ENCODE measurements around the gene ZNF750.

ZNF750 gene

DNA sequence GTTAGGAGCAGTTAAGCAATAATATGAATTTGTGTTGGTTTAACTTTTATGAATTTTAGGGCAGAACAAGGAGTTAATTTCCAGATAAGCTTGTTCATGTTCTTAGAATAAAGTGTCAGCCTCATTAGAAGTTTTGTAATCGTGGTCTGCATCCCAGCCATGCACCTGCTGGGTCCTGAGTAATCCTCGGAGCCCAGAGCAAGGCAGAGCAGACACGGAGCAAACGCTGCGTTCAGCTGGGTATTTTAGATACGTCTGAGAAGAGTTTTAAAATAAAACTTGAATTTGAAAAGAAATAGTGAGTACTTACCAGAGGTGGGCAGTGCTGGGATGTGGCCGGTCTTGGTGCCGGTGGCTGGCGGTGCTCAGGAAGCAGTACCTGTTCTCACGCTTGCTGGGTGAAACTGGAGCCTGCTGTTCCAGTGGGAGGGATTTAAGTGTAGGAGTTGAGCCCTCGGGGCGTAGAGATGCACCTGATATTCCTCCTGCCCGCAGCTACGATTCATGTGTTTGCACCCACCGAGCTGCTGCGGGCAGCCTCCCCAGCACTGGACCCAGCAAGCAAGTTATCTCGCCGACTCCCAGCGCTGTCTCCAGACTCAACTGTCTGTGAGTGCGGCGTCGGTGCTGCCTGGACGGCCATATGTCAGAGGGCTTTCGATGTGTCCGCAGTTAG is at the start of gene ZNF750:
Gene ZNF750, minus strand, starts transcription at position 406 of the 676 bp plus-strand sequence. CDS start 7,568 bp downstream, outside the sequence.
- DNase-seq = no peak

DNA sequence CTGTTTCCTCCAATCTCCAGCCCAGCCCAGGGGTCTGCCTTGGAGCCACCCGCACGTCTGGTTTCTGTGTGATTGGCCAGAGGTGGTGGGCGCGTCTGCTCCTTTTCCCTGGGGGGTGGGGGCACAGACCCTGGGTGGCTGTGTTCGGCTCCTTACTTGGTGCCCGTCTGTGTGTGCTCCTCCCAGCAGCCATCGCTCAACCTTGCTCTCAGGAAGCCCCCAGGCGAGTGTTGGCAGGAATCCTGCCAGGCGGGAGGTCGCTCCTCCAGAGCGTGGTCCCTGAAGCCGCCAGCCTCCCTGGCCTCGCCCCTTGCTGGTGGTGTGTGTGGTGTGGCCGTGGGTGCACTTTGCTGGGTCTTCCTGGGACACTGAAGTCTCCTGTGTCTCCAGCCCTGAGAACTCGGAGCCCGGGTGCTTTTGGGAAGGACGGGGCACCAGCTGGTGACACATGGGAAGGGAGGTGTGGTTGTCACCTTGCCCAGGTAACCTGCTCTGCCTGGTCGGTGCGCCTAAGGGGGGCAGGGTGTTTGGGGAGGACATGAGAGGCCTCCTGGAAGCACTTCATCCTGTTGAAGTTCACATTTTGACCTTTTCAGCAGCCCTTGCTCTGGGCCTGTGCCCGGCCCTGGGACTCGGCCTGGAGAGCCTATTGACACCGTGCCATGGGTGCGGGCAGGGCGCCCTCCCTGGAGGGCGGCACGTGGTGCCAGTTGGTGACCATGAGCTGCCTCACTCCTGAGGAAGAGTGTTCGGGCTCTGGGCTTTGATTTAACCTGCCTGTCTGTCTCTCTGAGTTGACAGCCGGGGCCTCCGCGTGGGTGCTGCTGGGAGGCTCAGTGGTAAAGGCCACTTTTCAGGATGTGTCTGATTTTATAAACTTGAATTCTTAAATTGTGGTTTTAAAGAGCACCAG is 49.0 kb upstream of the ZNF750 start:
- no peak for DNase-seq

DNA sequence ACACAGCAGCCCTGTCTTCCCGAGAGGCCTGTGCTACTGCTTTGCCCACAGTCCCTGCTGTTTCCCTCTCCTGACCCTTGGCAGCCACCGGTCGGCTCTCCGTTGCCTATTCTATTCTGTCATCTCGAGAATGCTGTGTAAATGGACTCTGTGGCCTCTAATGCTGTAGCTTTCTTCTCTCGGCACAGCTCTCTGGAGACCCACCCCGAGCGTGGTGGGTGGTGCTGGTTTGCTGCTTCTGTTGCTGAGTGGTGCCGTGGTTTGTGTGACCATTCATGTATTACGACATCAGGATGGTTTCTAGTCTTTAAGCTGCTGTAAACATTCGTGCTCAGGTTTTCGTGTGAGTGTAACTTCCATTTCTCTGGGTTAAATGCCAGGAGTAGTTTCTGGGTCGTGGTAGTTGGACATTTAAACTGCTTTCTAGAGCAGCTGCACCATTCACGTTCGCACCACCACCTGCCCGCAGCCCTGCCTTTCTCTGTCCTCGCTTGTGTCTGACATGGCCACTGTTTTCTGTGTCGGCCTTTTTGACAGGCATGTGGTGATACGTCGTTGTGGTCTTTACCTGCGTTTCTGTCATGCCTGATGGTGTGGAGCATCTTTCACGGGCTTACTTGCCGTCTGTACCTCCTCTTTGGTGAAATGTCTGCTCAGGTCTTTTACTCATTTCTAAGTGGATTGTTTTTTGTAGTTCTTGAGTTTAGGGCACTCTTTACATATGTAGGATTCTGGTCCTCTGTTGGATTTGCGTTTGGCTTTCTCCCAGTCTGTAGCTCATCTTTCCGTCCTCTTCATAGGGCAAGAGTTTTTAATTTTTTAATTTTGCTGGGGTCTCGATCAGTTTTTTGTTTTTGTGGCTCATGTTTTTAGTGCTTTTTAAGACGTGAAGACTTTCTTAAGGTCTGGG is 47.7 kb upstream of the ZNF750 start:
- peak; percentile 33 for DNase-seq

DNA sequence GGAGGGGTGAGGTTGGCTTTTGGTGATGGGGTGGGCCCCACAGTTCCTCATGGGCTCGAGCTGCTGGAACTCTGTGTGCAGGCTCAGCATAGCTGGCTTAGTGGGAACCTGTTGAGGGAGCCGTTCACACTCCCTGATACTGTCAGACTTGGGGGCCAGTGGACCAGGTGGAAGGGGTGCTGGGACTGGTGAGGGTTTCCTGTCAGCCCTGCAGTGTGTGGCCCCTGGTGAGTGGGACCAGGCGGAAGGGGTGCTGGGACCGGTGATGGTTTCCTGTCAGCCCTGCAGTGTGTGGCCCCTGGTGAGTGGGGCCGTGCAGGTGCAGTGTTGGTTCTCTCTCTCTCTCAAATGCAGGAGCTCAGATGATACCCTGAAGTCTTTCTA is 45.1 kb upstream of the ZNF750 start:
- no peak for DNase-seq

DNA sequence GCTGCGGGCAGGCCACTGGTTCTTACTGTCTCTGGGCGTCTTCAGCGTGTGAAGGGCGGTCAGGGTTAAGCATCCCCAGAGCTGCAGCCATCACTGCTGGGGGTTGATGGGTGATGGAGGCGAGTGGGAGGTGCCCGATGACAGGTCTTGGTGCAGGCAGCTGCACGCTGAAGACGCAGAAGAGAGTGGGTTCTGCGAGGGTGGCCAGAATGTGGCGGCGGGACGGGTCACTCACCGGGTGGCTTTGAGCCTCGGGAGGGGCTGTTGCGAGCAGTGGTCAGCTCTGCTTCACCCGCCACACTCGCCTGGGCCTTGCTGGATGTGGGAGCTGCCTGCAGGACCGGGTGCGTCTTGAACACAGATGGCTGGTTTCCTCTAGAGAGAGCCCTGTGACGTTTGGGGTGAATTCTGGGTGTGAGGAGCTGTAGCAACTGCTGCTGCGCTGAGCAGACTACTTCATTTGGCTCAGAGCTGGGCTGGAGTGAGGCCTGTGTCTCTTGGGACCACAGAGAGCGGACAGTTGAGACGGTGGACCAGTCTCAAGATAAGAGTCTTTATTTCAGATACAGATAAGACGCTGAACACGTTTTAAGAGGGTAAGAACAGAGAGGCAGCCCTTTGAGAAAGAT is 44.6 kb upstream of the ZNF750 start:
- no peak for DNase-seq

DNA sequence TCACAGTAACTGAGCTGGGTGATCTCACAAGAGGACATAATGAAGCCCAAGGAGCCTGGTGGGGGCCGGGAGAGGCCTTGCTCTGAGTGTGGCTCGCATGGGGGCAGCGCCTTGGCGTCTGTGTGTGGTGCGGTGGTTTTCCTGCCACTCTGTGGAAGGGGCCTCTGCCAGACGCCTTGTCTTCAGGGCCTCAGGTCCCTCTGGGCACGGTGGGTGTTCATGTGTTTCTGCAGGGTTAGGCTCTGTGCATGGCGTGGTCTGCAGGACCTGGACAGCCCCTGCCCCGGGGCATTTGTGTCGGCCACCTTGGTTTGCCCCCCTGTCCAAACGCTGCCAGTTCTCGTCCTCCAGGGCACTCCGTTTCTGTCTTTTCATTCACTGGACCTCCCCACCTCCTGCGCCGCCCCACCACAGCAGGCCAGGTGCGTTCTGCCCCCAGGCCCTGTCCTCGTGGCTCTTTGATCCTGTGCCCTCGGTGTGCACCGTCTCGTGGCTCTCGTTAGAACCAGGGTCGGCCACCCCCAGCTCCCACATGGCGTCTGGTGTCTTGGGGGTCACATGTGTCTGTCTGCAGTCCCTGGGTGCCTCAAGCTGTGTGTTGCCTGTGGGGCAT is 43.7 kb upstream of the ZNF750 start:
- DNase-seq = no peak

DNA sequence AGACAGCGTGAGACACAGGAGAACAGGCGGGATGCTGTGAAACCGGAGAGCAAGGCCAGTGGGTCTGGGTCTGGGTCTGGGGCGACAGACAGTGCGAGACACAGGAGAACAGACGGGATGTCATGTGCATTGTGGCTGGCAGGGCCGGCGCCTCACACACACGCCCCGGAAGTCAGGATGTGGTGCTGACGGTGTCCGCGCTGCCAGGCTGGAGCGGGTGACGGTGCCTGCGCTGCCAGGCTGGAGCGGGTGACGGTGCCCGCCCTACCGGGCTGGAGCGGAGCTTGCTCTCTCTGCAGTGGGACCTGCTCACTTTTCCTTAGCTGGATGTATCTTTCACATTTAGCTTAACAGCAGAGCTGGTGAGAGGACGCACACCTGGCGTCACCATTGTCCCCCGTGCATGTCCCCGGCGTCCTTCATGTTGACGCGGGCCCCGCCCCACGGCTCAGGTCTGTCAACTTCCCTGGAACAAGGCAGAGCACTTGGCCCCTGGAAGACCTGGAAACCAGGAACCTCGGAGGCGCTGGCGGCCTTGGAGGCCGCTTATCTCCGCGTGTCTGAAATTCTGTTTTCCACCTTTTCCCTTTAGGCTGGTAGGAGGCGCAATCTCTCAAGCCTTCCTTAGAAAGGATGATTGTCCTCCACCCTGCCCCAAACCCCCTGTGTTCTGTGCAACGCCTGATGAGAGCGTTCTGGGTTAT is 43.0 kb upstream of the ZNF750 start:
- peak; percentile 32 for DNase-seq

DNA sequence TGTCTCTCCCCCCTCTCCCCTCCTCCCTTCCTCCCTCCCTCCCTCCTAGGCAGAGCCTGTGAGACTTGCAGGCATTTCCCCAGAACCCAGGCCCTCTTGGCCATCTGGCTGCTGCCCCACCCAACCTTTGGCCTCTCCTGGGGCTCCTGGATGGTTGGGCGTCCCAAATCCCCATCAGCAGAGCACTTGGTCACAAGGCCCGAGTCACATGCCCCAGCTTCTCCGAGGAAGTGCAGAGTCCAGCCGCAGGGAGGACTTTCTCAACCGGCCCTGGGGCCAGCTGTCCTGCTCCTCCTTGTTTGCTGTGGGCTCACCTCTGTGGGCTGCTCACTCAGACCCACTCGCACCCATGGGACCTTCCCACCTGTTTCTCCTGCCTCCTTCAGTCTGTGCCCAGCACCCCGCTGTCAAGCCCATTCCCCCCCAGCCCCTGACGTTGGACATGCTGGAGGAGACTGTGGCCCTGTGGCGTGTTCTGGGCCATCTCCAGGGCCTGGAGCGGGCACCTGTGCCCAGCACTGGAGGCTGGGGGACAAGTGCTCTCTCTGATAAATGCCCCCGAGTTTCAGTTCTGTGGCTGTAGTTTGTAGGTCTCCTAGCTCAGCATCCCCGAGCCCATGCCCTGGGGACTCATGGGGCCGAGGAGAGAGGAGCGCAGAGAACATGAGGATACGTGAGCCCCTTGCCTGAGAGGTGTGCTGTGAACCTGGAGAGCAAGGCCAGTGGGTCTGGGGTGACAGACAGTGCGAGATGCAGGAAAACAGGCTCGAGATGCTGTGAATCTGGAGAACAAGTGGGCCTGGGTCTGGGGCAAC is 42.3 kb upstream of the ZNF750 start:
- peak; percentile 61 for DNase-seq

DNA sequence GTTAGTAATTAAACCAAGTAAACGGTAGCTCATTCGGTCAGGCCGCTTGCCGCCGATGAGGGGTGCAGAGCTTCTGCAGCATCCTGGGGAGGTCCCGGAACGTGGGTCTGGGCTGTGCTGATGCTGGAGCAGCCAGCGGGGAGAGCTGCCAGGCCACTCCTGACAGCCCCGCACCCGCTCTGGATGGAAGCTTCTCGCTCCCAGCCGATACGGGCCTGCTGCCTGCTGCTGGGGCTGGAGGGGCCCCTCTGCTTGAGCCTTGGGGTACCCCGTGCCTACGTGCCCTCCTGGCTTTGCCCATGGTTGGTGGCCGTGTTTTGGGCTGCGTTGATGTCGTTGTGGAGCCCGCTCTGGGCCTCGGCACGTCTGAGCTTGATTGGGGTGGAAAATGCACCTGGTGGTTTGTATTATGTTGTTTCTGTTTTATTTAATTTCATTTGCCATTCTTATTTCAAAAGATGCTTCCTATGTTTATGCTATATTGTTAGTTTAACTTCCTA is 41.6 kb upstream of the ZNF750 start:
- DNase-seq = no peak

DNA sequence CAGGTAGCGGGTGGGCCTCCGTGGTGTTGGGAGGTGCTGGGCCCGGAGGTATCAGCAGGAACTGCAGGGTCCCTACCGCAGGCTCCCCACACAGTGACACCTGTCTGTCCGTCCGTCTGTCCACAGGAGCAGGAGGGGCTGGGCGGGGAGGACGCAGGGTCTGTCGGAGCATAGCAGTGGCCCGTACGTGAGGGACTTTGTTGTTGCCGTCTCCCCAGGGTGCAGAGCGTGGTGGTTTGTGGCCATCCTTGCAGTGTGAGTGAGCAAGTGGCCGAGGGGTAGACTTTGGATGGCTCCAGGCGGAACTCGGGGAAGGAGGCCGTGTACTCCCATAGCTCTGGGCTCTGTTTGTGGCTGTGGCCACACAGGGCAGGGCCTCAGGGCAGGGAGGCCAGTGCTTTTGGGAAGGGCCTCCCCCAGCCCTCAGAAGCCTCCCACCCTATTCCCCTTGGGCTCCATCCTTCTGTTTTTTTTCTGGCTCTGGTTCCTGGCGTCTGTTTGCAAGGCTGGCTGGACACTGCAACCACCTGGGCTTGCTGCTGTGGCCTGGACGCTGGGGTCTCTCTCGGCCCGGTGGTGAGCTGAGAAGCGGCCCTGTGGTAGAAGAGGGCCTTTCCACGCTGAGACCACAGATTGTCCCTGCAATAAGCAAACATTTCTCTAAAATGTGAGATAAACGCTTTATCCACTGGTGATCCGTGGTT is 41.0 kb upstream of the ZNF750 start:
- no peak for DNase-seq

DNA sequence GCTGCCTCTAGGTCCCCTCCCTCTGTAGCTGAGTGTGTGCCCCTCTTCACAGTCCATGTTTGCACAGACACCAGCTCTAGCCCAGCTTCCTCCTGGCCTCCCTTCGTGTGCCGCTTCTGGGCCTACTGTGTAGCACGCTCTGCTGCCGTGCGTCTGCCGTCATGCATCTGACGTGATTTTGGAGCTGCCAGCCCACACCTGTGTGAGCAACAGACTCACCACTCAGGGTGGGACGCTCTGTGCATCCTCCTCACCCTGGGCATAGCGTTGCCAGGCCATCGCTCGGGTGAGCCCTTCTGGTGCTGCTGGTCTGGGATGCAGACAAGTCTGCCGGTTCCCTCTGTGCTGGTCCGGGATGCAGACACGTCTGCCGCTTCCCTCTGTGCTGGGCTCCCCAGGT is 39.4 kb upstream of the ZNF750 start:
- no peak for DNase-seq

DNA sequence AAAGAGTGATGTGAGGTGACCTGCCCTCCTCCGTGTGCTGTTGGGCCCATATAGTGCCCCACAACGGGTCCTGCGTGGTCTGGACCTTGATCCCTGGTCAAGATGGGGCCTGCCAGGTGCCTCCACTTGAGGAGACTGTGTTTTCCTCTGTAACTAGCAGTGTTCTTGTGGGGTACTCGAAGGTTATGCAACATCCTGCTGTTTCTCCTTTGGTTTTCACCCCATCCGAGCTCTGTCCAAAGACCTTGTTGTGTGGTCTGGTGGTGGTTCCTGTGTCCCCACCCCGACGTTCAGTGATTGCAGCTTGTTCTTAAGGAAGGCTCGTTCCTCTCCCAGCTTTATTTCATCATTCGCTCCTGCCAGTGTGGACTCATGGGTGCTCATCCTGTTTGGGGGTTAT is 38.7 kb upstream of the ZNF750 start:
- peak; percentile 31 for DNase-seq

DNA sequence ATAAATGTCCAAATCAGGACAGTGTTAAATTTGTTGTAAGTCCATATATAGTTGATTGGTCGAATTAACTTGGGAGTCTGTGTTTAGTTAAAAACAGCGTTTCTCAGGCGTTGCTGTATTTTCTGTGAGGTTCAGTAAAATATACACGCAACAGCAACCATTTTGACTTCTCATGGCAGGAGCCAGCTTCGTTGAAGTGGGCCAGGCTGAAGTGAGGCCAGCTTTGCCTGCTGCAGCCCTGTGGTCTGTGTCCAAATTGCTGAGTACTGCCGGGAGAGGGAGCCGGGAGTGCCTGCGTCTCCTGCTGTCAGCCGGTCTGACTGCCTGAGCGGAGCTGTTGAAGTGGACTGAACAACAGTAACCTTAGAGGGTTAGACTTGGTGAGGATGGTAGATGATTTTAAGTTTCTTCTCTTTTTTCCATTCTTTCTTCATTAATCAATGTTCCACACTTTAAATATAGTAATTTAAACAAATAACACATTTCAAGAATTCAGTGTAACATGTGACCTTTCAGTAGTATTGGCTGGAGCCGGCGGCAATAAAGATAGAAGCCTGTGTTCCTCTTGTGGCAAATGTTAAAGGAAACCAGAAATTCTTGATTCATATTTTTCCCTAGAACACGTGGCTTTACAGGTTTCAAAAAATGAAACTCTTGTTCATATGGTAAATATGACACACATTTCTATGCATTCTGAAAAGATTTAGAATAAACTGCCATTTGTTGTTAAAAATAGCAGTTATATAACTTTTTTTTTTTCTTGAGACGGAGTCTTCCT is 37.0 kb upstream of the ZNF750 start:
- DNase-seq = peak; percentile 49

DNA sequence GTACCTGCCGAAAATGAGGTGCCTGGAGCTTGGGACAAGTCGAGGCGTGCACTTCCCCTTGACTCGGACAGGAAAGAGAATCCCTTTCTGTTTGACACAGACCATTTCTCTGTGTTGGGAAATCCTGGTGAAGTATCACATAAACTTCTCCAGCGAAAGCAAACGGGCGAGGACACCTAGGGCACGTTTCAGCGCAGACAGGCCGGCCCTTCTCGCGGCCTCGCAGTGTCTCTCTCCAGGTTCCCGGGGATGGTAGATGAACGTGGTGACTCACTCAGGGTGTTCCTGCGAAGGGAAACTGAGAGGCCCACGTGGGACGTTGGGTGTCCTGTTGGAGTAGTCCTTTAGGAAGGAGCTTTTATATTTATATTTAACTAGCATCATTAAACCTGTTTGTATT is 36.3 kb upstream of the ZNF750 start:
- peak; percentile 43 for DNase-seq

DNA sequence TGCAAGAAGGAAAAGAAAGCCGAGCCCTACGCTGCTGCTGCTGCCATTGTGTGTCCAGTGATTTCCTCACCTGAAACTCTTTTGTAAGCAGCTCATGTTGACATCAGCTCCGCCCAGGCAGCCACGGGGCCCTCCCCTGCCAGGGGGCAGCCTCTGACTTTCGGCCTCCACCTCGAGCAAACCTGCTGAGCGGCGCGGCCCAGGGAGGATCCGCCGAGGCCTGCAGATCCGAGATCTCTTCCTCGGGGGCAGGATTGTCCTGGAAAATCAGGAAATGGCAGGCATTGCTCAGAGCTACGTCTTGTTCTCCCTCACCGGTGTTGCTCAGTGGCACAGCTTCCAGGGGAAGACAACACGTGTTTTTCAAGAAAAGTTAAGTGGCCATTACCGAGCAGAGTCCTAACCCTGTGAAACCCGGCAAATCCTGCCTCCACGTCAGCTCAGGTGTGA is 35.6 kb upstream of the ZNF750 start:
- DNase-seq = no peak

DNA sequence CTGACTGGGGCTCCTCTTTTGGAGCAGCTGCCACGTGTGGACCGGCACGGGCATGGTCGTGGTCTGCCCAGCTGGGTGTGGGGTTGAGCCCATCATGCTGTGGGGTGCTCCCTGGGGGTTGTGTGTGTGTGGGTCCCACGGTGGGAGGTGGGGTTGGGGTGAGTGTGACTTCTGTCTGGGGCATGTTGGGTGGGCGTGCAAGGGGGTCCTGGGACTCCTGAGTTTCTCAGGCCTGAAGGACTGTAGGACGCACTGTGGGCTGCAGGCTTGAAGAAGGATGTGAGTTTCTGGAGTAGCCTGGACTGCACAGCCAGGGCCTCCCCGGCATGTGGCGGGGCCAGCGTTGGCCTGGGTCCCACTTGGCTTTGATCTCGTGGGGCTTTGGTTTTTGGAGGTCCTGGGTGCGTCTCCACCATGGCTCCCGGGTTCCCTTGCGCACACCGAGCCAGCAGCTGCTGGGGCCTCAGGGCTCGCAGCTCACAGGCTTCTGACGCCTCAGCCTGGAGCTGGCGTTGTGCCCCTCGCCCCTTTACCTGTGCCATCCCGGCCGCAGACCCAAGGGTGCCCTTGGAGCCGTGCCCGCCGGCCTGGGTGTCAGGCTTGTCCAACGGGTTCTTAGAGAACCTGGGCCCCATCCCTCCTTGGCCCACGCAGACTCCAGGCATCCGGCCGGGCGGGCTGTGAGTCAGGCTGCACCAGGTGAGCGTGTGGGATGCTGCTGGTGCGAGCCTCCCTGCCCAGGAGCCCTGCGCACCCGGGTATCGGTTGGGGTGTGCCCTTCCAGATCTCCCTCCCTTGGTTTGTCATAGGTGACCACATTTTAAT is 34.4 kb upstream of the ZNF750 start:
- no peak for DNase-seq

DNA sequence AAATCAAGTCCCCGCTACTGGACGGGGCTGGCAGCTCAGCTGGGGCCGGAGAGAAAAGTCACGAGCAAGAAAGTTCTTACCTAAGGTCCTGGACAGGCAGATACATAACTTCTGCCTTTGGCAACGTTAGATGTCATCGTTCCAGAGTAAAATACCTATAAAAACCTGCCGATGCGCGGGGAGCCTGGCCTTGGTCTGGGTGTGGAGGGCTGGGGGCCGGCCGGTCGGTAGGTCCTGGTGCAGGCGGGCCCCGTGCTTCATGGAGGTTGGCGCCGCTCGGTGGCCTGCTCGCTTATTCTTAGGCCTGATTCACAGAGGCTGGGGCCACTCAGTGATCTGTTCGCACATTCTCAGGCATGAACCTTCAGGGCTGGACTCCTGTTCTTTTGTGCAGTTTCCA is 33.7 kb upstream of the ZNF750 start:
- DNase-seq = no peak
